ENCODE results near the gene C9orf43. TPM values are rescaled to one million over a fixed set of nuclear protein-coding genes. Genes with fewer than 3 reads are reported as not detected.

The C9orf43 gene
- total RNA-seq, 6 experiments from 2014 or later, result 0.40 to 1.0 (median 0.50) TPM

DNA sequence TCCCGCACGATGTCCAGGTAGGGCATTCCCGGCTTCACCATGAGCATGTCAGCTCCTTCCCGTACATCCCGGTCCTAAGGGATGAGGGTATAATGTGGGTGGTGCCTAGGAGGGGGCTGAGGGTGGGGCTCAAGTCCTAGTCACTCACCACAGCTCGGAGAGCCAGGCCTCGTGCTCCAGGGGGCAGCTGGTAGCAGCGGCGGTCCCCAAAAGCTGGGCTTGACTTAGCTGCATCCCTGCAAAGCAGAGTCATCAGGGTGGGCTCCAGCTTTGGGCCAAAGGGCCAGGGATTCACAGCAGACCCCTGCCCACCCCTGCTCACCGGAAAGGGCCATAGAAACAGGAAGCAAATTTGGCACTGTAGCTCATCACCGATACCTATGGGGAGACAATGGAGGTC, 21.1 kb upstream of the C9orf43 start:
- intact Hi-C loops (cut with DNase I), result no loop called here
- no peak overlapping the region for H3K4me3 ChIP-seq
- H3K9me3 ChIP-seq, result no peaks in the 10 kb centered on the region
- H3K27me3 ChIP-seq, result no peaks in the 10 kb centered on the region
- 84% methylated on average over 5 of the region's 11 CpGs for WGBS (ENCODE audit: insufficient coverage, low coverage, low lambda C conversion rate, missing lambda C conversion rate)
- H3K27ac ChIP-seq, result peak overlapping the region in 1 of 3 donors; percentile 61
- no peak for ATAC-seq
- TF ChIP-seq, protein P1, sequence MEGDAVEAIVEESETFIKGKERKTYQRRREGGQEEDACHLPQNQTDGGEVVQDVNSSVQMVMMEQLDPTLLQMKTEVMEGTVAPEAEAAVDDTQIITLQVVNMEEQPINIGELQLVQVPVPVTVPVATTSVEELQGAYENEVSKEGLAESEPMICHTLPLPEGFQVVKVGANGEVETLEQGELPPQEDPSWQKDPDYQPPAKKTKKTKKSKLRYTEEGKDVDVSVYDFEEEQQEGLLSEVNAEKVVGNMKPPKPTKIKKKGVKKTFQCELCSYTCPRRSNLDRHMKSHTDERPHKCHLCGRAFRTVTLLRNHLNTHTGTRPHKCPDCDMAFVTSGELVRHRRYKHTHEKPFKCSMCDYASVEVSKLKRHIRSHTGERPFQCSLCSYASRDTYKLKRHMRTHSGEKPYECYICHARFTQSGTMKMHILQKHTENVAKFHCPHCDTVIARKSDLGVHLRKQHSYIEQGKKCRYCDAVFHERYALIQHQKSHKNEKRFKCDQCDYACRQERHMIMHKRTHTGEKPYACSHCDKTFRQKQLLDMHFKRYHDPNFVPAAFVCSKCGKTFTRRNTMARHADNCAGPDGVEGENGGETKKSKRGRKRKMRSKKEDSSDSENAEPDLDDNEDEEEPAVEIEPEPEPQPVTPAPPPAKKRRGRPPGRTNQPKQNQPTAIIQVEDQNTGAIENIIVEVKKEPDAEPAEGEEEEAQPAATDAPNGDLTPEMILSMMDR (IDR thresholded peaks at IDR 0.05), result no peak
- TF ChIP-seq POLR2A (IDR thresholded peaks at IDR 0.05), result no peak
- DNase-seq, result no peak
- H3K4me1 ChIP-seq, result peaks cover 0 to 63% (median 24%) of the 10 kb centered on the region in 4 donors
- peaks cover 0 to 32% (median 16%) of the 10 kb centered on the region in 4 donors for H3K36me3 ChIP-seq

DNA sequence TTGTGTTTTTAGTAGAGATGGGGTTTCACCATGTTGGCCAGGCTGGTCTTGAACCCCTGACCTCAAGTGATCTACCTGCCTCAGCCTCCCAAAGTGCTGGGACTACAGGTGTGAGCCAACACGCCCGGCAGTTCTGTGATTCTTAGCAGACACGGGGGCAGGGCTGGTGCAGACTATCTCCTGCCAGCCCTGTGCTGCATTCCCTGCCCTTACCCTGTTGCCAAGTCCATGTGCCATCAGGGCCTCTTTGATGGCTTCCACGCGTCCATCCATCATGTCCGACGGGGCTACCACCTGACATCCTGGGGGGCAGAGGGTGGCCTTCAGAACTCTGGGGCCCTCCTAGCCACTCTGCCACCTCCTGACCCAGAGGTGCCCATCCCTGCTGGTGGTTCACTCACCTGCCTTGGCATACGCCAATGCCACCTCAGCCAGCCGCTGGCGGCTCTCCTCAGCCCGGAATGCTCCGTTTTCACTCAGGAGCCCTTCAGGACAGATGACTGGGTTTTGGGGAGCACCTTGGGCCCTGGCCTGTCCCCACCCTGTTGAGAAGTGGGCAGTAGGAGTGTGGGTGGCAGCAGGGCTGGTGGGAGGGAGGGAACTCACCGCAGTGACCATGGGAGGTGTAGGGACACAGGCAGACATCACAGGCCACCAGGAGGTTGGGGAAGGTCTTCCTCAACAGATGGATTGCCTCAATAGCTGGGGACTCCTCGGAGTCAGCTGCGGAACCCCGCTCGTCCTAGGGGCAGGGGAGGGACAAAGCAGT, 20.2 kb upstream of the C9orf43 start:
- peak in 1 of 4 donors; percentile 14 for ATAC-seq
- 40% methylated on average over 2 of the region's 17 CpGs for WGBS (ENCODE audit: insufficient coverage, low coverage, low lambda C conversion rate, missing lambda C conversion rate)
- Histone ChIP-seq H3K9me3 (no peaks in the 10 kb centered on the region), H3K4me3 (no peak overlapping the region), H3K4me1 (peaks cover 0 to 68% (median 26%) of the 10 kb centered on the region in 4 donors), H3K27me3 (no peaks in the 10 kb centered on the region), H3K27ac (no peak overlapping the region), H3K36me3 (peaks cover 0 to 32% (median 16%) of the 10 kb centered on the region in 4 donors)
- no peak for DNase-seq
- intact Hi-C loops (cut with DNase I), result no loop called here
- TF ChIP-seq, protein P1 (IDR thresholded peaks at IDR 0.05), result no peak
- TF ChIP-seq POLR2A (IDR thresholded peaks at IDR 0.05), result no peak

DNA sequence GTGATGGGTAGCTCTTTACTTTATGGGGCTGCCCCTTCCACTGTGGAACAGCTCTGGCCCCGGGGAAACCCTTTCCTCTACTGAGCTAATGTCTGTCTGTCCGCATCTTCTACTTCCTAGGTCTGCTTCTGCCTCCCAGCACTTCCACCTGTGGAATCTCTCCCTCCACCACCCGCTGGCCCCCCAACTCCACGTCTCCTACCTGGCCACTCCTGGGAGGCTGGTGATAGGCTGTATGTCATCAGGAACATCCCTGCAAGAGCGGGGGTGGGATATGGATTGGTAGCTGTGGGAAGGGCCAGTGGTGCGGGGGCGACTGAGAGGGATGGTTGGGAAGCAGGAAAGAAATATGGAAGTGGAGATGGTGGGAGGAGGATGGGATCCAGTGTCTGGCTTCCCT, 18.6 kb upstream of the C9orf43 start:
- 97% methylated on average over 6 of the region's 7 CpGs for WGBS (ENCODE audit: insufficient coverage, low coverage, low lambda C conversion rate, missing lambda C conversion rate)
- TF ChIP-seq, protein P1 (IDR thresholded peaks at IDR 0.05), result no peak
- TF ChIP-seq POLR2A (IDR thresholded peaks at IDR 0.05), result no peak

DNA sequence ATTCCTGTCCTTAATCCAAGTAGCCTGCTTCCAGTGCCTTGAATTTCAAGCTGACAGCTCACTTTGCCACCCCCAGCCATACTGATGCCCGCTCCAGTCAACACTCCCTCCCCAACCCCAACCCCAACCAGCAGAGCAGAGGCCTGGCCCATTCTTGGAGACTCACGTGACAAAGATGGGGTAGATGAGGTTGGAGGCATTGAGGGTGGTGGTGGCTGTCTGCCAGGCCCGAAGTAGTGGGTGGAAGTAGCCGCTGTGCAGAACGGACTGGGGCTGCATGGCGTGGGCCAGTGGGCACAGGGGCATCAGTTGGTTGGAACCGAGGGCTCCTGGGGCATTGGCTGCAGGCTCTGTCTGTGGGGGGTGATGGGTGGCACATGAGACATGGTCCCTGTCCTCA, 17.3 kb upstream of the C9orf43 start:
- H3K4me3 ChIP-seq, result no peak overlapping the region
- no peaks in the 10 kb centered on the region for H3K27me3 ChIP-seq
- DNase-seq, result no peak
- no peak for ATAC-seq
- peaks cover 0 to 63% (median 23%) of the 10 kb centered on the region in 4 donors for H3K4me1 ChIP-seq
- H3K27ac ChIP-seq, result no peak overlapping the region
- TF ChIP-seq, protein P1 (IDR thresholded peaks at IDR 0.05), result no peak
- no peak for TF ChIP-seq POLR2A (IDR thresholded peaks at IDR 0.05)
- WGBS (ENCODE audit: insufficient coverage, low coverage, low lambda C conversion rate, missing lambda C conversion rate), result 83% methylated on average over 2 of the region's 7 CpGs
- peaks cover 0 to 32% (median 11%) of the 10 kb centered on the region in 4 donors for H3K36me3 ChIP-seq
- intact Hi-C loops (cut with DNase I), result no loop called here
- H3K9me3 ChIP-seq, result no peaks in the 10 kb centered on the region

More for the DNA sequence above, 18.6 kb upstream of the C9orf43 start:
- intact Hi-C loops (cut with DNase I), result no loop called here
- DNase-seq (no peak), ATAC-seq (no peak)
- Histone ChIP-seq H3K27ac (no peak overlapping the region), H3K4me3 (no peak overlapping the region), H3K27me3 (no peaks in the 10 kb centered on the region), H3K36me3 (peaks cover 0 to 32% (median 15%) of the 10 kb centered on the region in 4 donors), H3K4me1 (peaks cover 0 to 61% (median 25%) of the 10 kb centered on the region in 4 donors), H3K9me3 (no peaks in the 10 kb centered on the region)
